ENCODE results near the gene PSMD1.

The PSMD1 gene

GRCh38 chr2:231211486-231211885 lies 154.8 kb downstream of the PSMD1 start:
- DNase-seq (ENCODE audit: low read depth) = no peak

DNA sequence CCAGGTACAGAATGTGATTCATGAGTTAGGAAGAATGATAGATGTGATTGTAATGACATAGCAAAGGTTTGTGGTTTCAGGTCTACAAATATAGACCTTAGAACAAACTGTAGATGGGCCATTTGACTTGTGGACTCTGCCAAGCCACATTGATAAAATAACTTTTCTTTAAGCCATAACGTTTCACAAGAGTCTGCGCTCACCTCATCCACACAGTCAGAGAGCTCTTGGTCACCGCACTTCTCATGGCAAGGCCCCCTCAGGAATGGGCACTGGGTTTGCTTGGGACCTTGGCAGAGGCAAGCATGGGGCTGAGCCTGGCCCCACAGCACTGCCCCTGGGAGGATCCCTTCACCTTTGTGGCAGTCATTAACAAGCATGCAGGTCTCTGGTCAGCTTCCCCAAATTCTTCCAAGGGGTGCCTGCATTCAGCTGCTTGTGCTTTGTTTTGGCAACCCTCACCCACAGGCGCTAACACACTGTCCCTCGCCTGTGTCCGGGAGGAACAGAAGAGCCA lies 155.7 kb downstream of the PSMD1 start:
- no peak for DNase-seq (ENCODE audit: low read depth)

DNA sequence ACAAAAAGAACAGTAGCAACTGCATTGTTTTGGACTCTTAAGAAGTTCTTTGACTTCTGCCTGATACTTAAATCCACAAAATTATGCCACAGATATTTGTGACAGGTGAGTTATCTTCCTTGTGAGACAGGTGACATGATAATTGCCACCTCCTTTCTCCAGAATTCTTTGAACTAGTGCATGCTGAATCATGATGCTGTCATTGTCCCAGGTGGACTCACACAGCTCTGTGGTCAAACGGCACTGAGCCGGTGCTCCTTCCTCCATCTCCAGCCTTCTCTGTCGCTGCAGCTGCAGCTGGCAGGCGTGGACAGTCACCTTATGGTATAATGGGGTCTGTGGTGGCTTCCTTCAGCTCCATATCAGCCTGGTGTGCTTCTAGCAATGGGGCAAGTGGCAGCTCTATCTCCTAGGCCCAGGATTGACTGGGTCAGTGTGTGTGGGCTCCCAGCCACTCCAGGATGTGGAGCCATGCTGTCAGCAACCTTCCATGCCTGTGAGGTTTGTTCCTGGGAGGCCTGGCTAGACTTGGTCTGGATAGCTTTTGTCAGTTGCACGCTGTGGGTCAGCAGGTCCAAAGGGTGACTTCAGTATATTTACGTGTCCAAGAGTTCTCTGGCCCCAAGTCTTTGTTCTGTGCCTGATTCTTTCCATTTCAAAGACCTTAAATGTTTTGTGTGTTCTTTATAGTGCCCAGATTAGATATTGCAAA lies 157.4 kb downstream of the PSMD1 start:
- no peak for DNase-seq (ENCODE audit: low read depth)

DNA sequence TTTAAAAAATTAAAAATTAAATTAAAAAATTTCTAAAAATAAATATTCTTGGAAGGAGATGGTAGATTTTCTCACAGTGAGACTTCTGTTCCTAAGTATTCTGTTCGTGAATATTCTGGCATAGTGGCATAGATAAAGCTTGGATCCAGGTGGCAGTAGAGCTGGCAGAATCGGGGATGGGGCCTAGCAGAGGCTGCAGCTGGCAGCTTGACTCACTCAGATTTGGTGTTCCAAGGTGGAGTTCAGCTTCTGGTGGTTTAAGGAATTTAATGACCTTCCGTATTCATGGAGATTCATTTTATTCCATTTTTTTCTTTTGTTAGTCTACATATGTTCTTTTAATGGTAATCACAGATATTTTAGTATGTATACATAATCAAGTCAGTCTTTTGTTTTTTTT lies 161.7 kb downstream of the PSMD1 start:
- DNase-seq (ENCODE audit: low read depth) = no peak

DNA sequence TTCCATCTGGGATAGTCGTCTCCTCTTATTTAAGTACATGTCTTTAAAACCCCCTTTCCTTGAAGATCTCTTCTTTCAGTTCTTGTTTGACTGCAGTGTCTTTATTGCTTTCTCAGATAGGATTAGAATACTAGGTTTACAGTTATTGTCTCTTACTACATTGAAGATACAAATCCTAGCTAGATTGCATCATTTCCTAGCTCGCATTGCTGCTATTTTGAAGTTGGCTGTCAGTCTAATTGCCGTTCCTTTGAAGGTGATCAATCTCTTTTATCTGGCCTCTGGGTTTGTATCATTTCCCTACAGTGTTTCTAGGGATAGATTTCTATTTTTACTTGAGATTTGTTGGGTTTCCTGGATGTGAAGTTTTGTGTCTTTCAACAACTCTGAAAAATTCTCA lies 162.6 kb downstream of the PSMD1 start:
- no peak for DNase-seq (ENCODE audit: low read depth)

DNA sequence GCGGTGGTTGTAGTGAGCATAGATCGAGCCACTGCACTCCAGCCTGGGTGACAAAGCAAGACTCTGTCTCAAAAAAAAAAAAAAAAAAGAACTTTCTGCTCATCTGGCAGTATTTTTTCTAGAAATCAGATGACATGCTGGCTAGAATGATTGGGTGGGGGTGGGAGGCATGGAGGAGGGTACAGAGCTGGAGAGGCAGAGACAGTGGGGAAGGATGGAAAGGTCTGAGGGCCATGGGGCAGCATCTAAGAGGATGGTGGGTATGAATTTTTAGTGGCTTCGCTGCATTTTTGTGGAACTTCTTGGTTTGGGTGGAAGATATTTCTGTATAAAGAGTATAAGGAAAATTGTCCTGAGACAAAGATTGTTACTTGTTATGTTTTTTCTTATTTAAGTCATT lies 165.1 kb downstream of the PSMD1 start:
- DNase-seq (ENCODE audit: low read depth) = no peak
